Coronary artery (tissue), 2 donors: Measurements from ENCODE around the gene MACROD2.

Source experiments
- DNase-seq: peaks from one replicate; pipeline ENCODE4 v3.0.0-alpha.2; 2017; ENCODE audit warnings: low spot score
- H3K27ac ChIP-seq, 2 donors: fragments of 200-600 bp; sonication (generic); one replicate each; pipeline ENCODE4 v1.5.1; 2016 to 2019
- H3K4me3 ChIP-seq: fragments of 200-600 bp; sonication (generic); 2 replicates; pipeline ENCODE4 v1.5.1; 2016; ENCODE audit warnings: mild to moderate bottlenecking, moderate library complexity
- TF ChIP-seq, protein P1 (sequence below): fragments of 200-600 bp; sonication (generic); IDR thresholded peaks from one replicate; pipeline ENCODE4 v1.5.1; 2019; ENCODE audit warnings: antibody characterized with exemption

Gene MACROD2

DNA sequence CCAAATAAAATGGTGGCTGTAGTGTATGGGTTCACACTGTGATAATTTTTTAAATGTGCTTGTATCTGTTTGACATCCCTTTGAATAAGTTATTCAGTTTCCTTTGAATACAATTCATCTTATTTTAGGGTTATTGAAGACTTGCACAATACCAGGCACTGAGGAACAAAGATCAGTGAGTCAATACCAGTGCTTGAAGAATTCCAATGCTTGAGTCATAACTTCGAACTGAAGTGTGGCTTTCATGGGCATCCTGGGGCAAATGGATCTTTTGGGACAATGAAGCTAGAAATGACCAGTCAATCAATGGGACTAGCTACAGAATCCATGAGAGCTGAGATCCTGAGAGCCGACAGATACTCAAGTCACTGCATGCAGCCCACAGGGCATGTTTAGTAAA is 692.0 kb downstream of the MACROD2 start:
- no peak overlapping the region for H3K27ac ChIP-seq
- DNase-seq = no peak
- TF ChIP-seq, protein P1, sequence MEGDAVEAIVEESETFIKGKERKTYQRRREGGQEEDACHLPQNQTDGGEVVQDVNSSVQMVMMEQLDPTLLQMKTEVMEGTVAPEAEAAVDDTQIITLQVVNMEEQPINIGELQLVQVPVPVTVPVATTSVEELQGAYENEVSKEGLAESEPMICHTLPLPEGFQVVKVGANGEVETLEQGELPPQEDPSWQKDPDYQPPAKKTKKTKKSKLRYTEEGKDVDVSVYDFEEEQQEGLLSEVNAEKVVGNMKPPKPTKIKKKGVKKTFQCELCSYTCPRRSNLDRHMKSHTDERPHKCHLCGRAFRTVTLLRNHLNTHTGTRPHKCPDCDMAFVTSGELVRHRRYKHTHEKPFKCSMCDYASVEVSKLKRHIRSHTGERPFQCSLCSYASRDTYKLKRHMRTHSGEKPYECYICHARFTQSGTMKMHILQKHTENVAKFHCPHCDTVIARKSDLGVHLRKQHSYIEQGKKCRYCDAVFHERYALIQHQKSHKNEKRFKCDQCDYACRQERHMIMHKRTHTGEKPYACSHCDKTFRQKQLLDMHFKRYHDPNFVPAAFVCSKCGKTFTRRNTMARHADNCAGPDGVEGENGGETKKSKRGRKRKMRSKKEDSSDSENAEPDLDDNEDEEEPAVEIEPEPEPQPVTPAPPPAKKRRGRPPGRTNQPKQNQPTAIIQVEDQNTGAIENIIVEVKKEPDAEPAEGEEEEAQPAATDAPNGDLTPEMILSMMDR = no peak
- no peak overlapping the region for H3K4me3 ChIP-seq

DNA sequence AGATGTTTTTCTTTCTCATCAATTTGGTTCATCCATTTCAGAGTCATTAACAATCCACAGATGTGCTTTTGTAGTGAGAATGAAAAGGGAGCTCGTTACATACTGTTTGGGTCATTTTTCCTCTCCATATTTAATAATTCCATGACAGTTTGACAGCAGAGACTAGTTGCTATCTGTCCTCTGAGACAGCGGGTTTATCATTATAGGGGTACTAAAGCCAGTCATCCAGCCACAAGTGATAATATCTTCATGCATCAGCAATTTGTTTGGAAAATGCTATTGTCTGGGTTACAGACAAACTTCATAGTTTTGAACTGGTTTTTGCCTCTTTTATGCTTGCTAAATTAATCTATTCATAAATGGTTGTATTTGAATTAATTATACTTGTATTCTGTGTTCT is 692.7 kb downstream of the MACROD2 start:
- Histone ChIP-seq H3K27ac (no peak overlapping the region), H3K4me3 (no peak overlapping the region)
- no peak for DNase-seq
- TF ChIP-seq, protein P1 = no peak

DNA sequence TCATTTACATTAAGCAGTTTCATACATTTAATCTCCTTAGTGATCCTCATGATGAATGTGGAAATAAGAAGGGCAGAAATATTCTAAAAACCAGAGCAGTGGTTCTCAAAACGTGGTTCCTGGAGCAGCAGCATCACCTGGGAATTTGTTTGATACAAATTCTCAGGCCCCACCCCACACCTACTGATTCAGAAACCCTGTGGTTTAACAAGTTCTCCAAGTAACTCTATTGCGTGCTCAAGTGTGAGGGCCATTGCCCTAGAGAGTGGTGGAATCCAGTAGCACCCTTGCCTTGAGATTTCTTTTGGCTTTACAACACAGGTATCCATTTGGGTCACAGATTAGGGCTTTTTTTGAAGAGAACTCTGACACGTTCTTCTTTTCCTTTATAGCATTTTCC is 696.7 kb downstream of the MACROD2 start:
- H3K27ac ChIP-seq = no peak overlapping the region
- DNase-seq = no peak
- no peak overlapping the region for H3K4me3 ChIP-seq
- TF ChIP-seq, protein P1 = no peak

DNA sequence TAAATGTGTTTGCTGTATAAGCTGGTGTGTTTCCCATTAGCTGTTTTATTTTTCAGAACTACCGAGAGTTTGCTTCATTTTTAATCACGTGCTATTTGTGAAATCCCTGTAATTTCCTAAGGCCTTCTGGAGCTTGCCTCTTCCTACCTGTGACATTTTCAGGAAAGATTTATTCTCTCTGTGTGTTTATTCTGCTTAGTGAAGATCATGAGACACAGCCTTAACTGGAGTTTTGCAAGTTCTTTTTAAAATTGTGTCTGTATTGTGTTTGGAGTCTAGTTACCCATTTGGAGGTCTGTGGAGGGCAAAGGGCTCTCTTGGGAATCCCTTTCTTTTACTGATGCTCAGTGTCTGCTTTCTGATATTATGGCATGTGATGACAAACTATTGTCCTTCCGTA is 701.2 kb downstream of the MACROD2 start:
- Histone ChIP-seq H3K4me3 (no peak overlapping the region), H3K27ac (no peak overlapping the region)
- TF ChIP-seq, protein P1 = no peak
- no peak for DNase-seq

DNA sequence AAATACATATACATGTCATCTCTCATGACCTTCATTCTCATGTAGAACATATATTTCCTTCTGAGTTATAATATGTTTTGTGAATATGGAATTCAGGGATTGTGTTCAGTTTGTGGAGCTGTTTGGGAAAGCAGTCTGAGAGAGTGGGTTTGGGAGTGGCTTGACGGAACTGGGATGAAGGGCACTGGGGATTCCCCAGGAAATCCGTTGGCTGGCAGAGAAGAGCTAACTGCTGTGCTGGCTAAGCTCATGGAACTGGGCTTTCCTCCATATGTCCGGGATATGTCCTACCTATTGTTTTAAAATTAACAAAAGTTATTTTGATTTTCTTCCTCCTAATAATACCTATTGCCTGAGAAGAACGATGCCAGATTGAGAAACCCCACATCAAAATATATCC is 701.6 kb downstream of the MACROD2 start:
- Histone ChIP-seq H3K27ac (no peak overlapping the region), H3K4me3 (no peak overlapping the region)
- TF ChIP-seq, protein P1 = no peak

DNA sequence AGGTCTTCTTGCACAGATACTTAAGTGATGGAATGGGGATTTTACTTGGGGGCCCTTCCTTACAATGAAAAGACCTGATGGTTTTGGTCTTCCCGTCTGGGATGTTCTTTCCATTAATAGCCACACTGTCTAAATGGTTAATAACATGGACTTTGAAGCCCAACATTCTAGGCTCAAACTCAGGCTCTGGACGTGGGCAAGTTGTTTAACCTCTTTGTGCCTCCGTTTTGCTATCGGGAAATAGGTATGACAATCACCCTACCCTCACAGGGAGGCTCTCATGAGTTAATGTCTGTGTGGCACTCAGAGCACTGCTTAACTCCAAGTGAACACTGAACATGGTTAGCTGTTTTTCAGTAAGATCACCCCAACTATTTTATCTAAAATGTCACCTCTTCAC is 702.8 kb downstream of the MACROD2 start:
- TF ChIP-seq, protein P1 = no peak
- no peak for DNase-seq

More for the DNA sequence above, 701.6 kb downstream of the MACROD2 start:
- no peak for DNase-seq

DNA sequence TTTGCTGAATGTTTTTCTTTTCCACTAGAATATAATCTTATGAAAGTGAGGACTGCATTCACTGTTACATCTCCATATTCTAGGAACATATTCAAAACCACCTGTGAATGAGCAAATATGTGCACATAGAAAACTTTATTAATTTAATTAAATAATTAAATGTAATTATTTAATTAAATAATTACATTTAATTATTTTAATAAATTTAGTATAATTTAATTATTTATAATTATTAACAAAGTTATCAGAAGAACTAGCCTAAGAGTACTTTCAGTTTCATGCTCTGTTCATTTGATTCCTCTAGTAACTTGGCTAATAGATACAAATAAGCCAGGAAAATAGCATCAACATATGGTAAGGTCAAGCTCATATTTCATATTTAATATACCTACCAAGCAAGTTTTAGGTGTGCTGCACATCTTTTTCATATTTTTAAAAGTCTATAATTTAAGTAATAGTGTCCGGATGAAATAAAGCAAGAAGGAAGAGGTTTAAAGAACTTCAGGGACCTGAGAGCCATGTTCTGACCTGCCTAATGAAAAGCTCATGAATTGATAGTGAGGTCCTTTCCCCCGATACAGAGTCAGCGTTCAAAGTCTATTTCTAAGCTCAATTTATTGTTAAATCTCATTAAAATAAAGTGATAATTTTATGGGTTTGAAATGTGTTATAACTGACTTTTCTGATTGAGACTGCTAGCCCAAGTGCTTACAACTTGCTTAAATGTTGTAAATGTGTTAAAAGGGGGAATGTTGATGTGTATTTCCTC is 703.5 kb downstream of the MACROD2 start:
- TF ChIP-seq, protein P1 = no peak
- Histone ChIP-seq H3K27ac (no peak overlapping the region), H3K4me3 (no peak overlapping the region)

More for the DNA sequence above, 702.8 kb downstream of the MACROD2 start:
- Histone ChIP-seq H3K4me3 (no peak overlapping the region), H3K27ac (no peak overlapping the region)

More for the DNA sequence above, 703.5 kb downstream of the MACROD2 start:
- DNase-seq = no peak
